Activated CD4-positive, alpha-beta T cell treated with anti-CD3 and anti-CD28 coated beads, Interleukin-2, Interleukin-4, amounts not matched to agents 100 ng/mL and 50 ng/mL, durations not matched to agents 16 hours and 8 hours (primary cell): ENCODE results near the gene DMAC2.
"Not testable (repeated sequence)": the region's sequence is repeated elsewhere in the genome, so short reads cannot be mapped to it uniquely, and the experiment has no call there.

Experiments
- DNase-seq: peaks from one replicate; pipeline ENCODE4 v3.0.0-alpha.2; 2020; ENCODE audit warnings: low spot score

Gene DMAC2

DNA sequence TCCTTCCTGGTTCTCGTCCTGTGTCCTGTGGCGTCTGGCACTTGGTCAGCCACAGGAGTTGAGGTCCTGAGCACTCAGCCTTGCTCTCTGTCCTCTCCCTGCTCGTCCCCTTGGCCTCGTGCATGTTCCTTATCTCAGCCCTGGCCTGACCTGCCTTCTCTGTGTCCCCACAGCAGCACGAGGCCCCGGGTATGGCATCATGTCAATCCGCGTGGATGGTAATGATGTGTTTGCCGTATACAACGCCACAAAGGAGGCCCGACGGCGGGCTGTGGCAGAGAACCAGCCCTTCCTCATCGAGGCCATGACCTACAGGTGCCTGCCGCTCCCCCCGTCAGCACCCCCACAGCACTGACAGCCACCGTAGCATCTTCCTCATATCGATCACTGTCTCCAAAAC, 17.3 kb downstream of the DMAC2 start:
- no peak for DNase-seq

DNA sequence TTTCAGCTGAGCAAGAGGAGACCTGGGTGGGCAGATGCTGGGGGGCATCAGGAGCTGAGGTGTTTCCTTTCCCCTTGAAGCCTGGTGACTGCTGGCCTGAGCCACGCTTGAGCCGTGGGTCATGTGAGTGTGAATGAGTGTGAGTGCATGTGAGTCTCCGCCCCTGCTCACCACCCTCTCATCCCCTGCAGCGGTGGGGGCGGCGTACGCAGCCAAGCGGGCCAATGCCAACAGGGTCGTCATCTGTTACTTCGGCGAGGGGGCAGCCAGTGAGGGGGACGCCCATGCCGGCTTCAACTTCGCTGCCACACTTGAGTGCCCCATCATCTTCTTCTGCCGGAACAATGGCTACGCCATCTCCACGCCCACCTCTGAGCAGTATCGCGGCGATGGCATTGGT, 17.7 kb downstream of the DMAC2 start:
- no peak for DNase-seq

DNA sequence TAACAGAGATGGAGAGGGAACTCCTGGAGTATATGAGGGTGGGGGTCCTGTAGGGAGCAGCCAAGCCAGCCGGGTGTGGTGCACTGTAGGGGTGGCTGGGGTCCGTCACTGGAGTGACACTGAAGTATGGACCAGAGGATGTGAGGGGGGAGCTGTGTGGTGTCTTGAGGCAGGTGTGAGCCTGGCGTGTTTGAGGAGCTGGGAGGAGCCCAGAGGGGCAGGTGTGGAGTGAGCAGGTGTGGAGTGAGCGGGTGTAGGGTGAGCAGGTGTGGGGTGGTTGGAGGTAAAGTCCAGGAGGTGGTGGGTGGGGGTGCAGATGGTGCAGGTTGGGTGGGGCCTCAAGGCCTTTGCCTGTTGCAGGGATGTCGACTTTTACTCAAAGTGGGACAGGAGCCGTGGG, 18.4 kb downstream of the DMAC2 start:
- no peak for DNase-seq

DNA sequence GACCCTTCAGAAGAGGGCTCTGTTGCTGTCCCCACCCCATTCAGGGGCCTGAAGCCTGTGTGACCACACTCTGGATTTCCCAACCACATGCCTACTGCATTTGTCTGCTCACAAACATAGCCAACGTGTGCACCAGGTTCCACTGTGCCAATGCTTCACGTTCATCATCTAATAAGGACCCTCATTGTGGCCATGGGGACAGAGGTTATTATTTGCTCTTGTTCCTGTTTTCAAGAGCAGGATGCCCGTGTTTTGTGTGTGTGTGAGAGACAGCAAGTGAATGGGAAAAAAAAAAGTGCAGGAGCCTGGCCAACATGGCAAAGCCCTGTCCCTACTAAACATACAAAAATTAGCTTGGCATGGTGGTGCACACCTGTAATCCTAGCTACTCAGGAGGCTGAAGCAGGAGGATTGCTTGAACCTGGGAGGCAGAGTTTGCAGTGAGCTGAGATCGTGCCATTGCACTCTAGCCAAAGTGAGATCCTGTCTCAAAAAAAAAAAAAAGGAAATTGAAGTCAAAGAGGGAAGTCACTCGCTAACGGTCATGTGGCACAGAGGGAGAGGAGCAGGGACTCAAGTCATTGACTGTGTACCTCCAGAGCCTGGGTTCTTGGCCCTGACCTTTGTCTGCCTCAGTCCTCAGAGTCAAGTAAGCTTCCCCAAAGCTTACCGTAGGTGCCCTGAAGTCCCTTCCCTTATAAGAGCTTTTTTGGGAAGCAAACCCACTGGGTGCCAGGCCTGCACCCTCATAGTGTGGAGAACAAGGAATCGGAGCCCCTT, 19.4 kb downstream of the DMAC2 start:
- DNase-seq: no peak

DNA sequence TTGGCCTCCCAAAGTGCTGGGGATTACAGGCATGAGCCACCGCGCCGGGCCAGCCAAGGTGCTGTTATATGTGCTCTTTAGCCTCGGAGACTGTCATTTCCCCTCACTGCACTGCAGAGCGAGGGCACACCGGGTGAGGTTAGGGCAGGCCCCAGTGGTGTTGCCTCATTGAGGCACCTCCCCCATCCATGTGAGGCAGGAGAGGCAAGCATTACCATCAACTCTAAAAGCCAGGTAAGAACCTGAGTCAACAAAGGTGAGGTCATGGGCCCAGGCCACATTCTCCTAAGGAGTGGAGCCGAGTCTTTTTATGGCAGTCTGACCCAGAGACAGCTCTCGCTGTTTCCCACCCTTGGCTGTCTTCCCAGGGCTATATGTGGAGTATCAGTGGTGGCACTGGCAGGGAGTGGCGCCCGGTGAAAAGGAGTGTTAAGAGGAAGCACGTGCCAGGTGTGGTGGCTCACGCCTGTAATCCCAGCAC, 23.5 kb downstream of the DMAC2 start:
- DNase-seq: no peak

DNA sequence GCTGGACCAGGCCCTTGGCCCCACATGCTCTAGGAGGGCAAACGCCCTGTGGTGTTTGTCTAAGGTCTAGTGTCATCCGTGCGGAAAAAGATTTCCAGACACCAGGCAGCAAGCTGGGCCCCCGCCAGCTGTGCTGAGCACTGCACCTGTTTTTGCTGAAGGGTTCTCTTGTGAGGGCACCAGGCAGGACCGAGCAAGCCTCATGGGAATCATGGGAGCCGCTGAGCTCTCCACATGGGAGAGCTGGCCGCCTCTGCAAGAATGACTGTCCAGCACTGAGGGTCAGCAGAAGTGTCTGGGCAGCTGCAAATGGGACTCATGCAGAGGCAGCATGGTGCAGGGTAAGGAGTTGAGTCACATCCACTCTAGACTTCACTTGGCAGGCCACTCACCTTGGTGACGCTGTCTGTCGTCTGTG, 24.5 kb downstream of the DMAC2 start:
- DNase-seq: no peak

DNA sequence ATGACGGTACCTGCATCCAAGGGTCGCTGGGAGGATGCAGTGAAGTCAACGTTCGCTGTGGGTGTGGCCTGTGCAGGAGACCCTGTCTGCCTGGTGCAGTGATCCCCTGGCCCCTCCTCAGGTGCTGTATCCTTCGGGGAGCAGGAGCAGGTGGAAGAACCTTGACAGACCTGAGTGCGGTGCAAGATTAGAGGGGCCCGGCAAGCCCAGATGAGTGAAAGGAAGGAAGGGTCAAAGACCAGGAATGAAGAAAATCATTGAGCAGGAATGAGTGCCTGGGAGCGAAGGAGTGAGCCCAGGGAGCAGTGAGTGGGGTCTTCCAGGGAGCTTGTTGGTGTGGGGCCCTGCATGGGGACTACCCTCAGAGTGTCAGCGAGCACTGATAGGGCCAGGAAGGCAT, 25.3 kb downstream of the DMAC2 start:
- DNase-seq: no peak

DNA sequence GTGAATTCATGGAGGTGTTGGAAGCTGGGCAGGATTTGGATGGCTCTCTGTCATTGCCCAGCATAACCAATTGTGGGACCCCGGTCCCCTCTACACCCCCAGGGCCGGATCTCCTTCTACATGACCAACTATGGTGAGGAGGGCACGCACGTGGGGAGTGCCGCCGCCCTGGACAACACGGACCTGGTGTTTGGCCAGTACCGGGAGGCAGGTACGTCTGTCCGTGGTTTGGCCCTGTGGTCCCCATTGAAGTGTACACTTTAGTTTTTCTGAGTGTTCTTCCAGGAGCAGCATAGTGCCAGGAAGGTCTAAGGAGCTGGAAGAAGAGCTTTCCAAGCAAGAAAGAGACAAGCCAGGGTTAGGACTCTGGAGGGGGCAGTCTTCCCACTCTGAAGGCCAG, 25.8 kb downstream of the DMAC2 start:
- DNase-seq: no peak

DNA sequence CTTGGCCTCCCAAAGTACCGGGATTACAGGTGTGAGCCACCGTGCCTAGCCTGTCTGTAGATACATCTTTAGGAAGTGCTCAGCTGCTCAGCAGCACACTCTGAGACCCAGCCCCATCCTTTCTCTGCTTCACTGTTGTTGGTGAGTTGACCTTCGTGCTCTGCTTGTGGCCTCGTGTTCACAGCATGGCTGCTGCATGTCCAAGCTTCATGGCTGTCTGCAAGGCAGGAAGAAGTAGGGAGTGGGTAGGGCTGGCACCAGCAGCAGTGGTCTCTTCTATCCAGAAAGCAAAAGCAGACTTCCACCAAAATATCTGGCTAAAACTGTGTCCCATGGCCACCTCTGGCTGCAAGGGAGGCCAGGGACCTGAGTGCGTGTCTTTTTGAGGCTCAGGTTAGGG, 26.8 kb downstream of the DMAC2 start:
- no peak for DNase-seq

DNA sequence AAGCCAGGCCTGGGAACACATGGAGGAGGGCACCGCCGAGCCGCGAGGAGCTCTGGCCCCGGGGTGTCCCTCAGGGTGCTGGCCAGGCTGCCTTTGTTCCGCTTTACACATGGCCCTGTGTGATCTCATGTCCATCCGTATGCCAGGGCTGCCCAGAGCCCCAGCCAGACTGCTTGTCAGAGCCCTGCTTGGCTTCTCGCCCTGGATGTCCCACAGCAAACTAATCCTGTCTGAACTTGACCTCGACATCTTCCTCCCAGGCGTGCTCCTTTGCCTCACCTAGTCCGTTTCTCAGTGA, 27.8 kb downstream of the DMAC2 start:
- no peak for DNase-seq

DNA sequence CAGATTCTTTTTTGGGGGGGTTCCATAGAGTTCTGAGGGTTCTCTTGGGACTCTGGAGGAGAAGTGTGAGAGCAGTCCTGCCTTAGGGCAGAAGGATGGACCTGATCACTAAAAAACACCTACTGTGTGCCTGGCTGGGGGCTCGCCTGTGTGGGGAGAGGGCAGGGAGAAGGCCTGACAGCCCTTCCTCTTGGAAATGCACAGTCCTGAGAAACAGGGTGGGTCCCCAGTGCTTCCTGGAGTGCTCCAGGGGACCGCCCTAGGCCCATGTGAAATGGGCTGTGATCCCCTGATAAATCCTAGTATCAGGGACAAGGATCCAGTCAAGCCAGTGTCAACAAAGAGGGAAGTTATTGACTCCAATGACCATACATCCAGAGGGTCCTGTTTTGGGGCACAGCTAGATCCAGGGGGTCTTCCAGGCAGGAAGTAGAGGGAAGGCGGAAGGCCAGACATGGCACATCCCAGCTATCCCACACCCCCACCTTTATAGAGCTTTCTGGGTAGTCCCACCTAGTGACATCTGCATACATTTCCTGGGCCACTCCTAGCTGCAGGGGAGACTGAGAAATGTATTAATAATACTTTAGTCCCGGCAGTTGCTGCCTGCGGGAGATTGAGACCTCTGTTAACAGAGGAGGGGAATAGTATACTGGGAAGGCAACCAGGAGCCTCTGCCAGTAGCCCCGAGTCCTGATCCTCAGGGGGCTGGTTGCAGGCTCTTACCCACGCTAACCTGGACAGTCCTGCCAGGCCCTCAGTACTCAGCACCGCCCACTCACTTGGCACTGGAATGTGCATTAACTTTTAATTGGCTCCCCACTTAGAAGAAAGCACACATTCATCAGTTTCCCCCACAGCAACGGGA, 28.4 kb downstream of the DMAC2 start:
- no peak for DNase-seq

DNA sequence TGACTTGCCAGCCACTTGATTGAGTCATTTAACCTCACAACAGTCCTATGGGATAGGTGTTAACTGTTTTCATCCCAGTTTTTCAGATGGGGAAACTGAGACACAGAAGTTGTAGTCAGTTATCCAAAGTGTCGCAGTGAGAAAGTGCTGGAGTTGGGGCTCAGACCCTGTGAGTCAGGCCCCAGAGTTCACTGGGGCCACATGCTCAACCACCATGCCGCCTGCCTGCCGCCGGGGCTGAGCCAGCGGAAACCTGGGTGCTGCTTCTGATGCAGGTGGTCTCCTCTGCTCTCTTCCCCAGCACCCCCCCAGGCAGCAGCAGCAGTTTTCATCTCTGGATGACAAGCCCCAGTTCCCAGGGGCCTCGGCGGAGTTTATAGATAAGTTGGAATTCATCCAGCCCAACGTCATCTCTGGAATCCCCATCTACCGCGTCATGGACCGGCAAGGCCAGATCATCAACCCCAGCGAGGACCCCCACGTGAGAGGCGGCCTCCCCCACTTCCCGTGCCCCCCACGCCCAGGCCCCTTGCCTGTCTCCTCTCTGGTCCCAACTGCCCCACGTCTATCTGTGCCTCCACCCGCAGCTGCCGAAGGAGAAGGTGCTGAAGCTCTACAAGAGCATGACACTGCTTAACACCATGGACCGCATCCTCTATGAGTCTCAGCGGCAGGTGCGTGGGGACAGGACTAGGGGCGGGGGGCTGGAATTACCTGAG, 29.2 kb downstream of the DMAC2 start:
- no peak for DNase-seq

DNA sequence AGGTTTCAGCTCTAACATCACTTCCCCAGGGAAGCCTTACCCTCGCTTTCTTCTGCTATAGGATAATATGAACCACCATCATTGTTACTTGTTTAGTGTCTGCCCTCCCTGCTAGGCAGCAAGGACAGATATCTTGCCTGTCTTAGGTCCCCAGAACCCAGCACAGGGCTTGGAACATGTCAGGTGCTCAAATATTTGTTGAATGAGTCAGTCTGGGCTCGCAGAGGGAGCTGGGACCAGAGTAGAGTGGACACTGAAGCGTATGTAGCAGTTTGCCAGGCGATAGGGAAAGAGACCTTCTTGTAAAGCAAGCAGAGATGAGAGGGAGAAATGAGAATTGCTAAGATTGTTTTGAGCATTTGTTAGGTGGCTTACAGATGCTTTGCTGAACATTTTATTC, 30.4 kb downstream of the DMAC2 start:
- no peak for DNase-seq

DNA sequence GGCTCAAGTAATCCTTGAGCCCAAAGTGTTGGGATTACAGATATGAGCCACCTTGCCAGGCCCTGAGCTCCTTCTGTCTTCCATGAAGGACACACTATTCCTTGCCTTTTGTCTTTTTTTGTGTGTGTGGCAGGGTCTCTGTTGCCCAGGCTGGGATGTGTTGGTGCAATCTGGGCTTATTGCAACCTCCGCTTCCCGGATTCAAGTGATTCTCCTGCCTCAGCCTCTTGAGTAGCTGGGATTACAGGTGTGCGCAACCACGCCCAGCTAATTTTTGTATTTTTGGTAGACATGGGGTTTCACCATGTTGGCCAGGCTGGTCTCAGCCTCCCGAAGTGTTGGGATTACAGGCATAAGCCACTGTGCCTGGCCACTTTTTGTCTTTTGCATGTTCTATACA, 30.9 kb downstream of the DMAC2 start:
- not testable (repeated sequence) for DNase-seq

DNA sequence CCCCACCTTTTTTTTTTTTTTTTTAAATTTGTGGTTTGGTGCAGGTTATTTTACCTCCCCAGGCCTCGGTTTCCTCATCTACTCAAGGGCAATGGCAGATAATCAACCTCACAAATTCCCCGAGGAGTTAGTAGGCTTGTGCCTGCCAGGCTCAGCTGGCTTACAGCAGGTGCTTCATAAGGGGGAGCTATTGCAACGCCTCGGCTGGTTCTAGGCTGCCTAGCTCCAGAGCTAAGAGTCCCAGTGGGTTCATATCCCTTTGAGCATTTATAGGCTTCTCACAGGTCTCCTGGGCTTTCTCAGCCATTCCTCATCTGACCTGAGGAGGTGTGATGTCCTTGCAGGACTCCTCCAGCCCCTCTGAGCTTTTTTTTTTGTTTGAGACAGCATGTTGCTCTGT, 31.5 kb downstream of the DMAC2 start:
- no peak for DNase-seq

DNA sequence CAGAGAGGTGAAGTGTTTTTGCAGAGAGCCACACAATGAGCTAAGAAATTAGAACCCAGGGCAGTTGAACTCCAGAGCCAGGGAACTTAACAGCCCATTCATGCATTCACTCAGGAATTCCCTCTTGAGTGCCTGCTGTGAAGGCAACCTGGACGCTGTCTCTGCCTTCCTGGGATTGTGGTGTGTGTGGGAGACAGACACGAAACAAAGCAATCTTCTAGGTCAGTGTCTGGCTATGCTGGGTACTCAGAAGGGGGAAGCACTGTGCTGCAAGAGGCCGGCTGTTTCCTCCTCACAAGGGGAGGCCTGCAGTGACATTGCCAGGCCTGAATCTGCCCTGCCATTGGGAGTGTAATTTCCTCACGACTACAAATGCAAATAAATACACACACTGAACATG, 32.4 kb downstream of the DMAC2 start:
- no peak for DNase-seq

DNA sequence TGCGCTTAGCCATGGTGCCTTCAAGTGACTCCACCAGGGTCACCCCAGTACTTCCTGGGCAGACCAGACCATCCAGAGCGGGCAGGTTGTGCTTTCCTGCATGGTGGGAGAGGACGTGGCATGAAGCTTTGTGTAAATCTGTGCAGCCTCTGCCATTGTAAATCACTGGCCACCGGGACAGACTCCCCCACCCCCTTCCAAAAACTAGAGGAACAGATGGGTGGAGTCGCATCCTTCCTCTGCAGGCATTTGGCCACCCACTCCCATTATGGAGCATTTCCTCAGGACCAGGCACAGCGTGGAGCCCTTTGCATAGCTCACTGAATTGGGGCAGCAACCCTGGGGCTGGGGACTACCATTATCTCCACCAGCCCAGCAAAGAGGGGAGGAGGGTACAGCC, 33.9 kb downstream of the DMAC2 start:
- DNase-seq: no peak

DNA sequence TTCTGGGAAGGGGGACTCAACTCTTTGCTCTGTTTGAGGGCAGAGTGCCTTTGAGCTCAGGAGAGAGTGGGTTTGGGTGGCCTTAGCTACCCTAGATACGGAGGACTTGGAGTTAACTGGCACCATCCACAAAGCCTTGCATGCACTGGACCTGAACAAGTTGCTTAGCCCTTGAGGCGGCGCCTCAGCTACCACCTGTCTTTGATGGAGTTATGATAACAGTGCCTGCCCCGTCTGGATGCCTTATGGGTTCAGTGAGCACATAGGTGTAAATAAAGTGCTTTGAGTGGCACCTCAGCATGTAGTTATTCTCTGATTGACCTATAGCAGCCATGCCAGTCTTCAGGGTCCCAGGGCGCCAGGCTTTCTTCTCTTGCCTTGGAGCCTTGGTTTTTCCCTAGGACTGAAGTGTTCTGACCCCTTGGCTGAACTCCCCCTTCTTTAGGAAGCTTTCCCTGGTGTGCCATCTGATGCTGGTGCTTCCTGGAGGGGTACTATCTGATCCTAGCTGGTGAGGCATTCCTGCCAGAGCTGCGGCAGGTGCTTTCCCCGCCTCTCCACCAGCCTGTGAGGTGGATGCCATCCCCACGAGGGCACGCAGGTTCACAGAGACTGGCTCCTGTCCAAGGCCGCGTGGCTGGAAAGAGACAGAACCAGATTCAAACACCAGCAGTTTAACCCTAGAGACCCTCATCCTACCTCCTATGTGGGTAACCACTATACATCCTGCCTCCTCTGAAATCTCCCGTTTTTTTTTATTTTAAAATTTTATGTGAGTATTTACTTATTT, 36.3 kb downstream of the DMAC2 start:
- DNase-seq: no peak

DNA sequence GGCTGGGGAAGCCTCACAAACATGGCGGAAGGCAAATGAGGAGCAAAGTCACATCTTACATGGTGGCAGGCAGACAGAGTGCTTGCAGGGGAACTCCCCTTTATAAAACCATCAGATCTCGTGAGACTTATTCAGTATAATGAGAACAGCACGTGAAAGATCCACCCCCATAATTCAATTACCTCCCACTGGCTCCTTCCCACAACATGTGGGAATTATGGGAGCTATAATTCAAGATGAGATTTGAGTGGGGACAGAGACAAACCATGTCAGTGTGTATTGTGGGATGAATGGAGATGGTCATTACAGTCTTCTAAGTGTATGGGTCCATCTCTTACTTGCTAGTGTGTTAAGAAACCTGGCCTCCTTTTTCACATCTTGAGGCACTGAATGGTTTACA, 37.7 kb downstream of the DMAC2 start:
- no peak for DNase-seq

DNA sequence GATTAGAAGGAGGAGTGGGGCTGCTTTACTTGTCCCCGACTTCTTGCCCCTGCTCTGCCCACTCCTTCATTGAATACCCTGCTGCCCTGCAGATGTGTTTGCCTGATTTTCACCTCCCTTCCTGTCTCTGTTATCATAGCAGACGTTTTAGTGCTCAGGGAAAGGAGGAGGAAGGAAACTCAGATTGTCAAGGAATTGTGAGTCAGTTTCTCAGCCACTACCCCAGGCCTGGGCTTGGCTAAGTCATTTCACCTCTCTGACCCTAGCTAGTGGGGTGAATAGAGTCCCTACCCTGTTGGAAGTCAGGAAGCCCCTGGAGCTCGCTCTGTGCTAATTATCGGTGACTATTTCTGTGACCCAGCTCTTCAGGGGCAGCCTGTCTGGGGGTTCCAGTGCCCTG, 38.2 kb downstream of the DMAC2 start:
- DNase-seq: no peak

DNA sequence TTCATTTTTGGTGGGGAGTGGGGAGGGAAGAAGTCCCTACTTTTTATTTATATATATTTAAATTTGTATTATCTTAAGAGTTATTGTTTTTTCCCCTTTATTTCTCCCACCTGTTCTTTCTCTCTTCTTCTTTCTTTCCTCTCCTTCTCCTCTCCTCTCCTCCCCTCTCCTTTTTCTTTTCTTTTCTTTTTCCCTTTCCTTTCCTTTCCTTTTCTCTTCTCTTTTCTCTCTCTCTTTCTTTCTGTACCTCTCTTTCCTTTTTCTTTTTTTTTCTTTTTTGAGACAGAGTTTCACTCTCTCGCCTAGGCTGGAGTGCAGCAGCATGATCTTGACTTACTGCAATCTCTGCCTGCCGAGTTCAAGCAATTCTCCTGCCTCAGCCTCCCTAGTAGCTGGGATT, 40.2 kb downstream of the DMAC2 start:
- no peak for DNase-seq

DNA sequence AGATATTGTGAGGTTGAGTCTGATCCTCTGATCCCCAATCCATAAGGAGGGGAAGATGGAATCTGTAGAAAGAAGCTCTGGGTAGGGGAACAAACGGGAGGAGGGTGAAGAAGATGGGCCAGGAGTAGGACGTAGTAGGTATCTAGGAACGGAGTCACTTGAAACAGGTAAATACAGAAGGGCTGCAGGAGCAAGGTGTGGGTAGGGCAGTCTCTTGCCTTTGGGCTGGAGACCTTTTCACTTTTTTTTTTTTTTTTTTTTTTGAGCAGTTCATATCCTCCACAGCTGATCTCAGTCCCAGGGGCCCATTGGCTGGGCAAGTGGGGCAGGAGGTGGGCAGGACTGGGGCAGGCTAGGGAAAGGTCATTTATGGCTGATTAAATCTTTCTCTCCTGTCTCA, 40.6 kb downstream of the DMAC2 start:
- no peak for DNase-seq
